GM21390 (cell line): ENCODE results near the gene HES4.
"Not testable (repeated sequence)": the region's sequence is repeated elsewhere in the genome, so short reads cannot be mapped to it uniquely, and the experiment has no call there.

Source experiments
- ATAC-seq: cut with Tn5 transposase; IDR thresholded peaks from one replicate; pipeline ENCODE4 v1.9.1; 2021; ENCODE audit not compliant: unreplicated experiment

Gene HES4

DNA sequence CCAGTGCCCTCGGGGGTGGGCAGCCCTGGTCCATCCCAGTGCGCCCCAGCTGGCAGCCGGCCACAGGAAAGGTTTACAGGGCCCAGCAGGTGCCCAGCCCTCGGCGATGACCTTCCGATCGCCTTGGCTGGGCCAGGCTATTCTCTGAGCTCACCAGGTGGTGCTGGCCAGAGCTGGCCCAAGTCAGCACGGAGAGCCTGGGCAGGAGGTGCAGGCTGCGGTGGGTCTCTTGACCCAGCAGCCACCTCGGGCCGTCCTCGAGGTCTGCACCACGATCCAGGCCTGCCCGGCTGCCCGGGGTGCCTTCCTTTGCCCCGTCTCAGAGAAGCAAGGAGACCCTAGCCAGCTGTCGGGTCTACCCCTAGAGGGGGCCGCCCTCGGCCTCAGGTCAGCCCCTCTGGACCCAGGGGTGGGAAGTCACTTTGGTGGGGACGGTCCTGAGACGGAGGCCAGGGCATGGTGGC is 18.4 kb downstream of the HES4 start:
- ATAC-seq = no peak

DNA sequence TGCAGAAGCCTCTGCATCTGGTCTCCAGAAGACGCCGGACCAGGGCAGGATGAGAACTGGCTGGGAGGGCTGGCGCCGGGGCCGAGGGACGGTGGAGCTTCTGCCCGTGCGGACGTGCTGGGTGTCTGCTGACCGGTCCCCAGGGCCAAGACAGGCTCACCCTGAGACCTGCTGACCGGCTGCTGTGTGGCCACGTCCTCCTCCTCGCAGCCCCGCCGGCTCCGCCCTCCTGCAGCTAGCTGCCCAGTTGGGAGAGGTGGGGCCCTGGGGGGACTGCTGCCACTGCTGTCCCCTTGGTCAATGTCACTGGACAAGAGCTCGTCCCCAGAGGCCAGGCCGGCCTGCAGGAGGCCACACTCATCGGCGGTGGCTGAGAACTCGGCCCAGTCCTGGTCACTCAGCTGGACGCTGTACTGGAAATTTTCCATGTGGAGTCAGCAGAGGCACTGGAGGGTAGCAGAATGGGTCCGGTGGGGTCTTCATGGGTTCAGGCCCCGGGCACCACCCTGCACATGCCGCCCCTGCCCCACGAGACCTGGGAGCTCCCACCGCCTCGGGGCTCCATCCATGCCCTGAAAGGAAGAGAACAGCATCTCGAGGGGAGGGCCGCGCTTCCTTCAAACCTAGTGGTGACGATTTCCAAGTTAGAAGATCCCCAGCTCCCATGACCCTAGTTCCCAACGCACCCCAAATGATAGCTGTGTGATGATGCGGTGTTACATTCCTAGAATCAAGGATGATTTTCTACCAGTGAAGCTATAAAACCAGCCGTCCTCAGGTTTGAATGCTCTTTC is 19.1 kb downstream of the HES4 start:
- no peak for ATAC-seq

DNA sequence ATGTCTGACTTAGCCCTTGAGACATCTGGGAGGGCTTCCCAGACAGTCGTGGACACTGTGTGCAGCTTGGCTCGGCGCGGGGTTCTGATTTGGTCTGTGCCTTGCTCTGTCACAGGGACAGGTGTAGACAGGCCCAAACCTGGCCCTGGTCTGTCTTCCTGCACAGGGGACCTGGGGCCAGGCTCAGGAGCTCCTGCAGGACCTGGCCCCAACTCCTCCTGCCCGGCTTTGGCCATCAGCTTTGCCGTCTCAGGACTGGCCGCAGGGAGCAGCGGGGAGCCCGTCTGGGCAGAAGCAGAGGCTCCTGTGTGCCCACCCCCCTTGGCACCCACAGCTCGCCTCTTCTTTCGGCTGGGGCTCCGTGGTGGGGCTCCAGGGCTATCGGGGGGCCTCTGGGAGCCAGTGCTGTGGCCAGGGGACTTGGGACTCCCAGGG is 19.7 kb downstream of the HES4 start:
- no peak for ATAC-seq

DNA sequence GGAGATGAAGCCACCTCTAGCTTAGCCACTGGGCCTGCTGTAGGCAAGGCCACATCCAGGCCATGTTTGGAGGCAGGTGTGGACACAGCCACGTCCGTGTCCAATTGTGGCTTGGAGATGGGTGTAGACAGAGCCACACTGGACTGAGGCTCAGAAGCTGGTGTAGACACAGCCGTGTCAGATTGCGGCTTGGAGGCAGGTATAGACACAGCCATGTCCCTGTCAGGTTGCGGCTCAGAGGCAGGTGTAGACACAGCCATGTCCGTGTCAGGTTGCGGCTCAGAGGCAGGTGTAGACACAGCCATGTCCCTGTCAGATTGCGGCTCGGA is 20.2 kb downstream of the HES4 start:
- ATAC-seq = no peak

DNA sequence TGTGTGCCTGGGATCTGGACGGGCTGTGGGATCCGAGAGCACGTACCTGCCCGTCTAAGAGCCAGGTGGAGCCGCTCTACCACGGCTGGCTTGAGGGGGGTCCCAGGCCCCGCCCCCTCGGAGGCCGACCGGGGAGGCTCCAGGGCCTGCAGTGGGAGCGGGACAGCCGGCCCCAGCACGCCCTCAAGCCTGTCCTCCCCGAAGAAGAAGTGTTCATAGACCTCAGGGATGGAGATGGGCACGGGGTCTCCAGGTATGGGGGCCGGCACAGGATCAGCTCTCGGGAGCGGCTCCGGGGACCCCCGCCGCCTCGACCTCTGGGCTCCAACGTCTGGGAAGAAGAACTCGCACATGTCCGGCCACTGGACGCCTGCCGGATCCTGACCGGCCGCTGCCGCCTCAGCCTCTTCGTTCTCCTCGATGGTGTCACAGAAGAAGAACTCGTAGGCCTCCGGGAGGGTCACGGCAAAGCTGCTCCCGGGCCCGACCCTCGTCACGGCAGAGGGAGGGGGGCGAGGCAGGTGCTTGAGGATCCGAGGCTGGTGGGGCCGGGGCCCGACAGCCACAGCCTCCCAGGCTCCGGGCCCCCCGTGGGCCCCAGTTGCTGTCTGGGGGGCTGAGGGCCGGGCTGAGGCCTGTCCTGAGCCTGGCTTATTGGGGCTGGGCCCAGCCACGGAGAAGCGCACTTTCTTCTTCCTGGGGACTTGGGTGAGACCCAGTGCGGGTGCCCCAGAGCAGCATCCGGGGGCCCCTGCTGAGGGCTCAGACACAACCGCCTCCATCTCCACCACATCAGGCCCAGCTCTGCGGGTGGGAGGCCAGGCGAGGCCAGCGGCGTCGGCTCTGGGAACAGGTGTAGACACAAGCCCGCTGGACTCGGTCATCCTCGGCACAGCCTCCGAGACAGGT is 20.8 kb downstream of the HES4 start:
- ATAC-seq = no peak

DNA sequence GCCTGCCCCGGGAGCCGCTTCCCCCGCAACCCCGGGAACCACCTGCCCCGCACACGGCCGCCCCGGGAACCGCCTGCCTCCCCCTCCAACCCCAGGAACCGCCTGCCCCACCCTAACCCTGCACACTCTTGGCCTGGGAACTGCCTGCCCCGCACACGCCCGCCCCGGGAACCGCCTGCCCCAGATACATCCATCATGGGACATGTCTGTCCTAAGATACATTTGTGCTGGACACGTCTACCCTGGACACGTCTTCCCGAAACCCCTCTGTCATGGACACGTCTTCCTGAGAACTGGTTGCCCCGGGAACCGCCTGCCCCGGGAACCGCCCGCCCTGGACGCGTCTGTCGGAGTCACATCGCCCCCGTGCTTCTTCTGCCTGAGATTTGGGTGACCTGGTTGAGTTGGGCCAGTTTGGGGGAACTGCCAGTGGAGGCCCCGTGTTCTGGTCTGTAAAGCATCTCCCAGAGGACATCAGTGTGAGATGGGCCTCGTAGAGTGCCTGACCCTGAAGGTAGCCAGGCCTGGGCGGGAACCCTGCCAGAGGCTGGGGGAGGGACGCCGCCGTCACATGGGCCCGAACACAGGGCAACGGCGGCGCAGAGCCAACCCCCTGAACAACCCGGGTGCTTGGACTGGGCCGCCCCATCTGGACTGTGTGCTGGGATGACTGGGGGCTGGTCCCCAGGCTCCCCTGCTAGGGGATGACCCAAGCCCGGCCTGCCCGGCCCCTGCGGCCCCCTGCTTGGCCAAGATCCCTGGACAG is 21.6 kb downstream of the HES4 start:
- no peak for ATAC-seq

DNA sequence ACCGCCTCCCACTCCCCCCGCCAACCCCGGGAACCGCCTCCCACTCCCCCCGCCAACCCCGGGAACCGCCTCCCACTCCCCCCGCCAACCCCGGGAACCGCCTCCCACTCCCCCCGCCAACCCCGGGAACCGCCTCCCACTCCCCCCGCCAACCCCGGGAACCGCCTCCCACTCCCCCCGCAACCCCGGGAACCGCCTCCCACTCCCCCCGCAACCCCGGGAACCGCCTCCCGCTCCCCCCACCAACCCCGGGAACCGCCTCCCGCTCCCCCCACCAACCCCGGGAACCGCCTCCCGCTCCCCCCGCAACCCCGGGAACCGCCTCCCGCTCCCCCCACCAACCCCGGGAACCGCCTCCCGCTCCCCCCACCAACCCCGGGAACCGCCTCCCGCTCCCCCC is 23.1 kb downstream of the HES4 start:
- ATAC-seq = not testable (repeated sequence)

DNA sequence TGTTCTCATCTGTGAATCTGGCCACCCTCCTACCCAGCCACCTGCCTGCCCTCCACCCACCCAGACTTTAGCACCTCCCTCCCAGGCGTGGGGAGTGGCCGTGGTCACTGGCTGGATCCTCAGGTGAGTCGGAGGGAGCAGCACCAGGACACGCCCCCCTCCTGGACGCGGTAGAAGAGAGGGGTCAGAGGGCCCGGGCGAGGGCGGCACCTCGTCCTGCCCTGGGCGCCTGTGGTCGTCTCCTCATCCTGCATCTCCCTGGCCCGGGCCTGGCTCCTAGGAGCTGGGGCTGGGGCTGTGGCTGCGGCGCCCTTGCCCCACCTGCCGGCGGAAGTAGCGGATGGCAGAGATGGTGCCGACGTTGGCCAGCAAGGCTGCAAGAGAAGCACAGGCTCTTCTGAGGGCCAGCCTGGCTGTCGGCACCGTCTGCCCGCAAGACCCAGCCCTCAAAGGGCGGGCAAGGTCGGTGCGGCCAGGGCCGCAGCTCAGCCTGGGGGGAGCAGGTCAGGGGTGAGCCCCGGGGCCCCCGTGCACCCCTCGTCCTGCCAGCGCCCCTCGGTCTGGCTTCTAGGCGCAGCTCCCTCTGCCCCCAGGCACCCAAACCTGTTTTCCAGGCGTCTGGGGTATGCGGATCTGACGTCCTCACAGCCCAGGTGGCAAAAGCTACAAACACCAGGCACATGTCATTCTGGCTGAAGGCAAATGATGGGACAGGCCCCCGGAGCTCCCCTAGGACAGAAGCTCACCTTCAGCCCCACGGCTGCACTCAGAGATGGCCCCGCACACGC is 23.8 kb downstream of the HES4 start:
- ATAC-seq = no peak

DNA sequence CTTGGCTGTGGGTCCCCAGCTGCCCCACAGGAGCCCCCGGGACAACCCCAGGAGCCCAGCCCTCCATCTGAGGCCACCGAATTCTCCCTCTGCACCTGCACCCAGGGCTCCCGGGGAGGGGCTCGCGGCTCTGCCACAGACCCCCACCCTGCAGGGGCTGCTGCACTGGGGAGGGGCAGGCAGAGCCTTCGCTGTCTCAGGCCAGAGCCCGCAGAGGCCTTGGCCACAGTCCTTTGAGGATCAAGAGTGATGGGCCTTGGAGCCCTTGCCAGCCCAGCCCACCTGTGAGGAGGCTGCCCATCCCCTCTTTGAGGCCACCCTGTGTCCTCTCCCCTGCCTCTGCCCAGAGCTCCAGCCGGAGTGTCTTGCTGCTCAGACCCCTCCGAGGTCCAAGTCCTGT is 24.5 kb downstream of the HES4 start:
- ATAC-seq = no peak

DNA sequence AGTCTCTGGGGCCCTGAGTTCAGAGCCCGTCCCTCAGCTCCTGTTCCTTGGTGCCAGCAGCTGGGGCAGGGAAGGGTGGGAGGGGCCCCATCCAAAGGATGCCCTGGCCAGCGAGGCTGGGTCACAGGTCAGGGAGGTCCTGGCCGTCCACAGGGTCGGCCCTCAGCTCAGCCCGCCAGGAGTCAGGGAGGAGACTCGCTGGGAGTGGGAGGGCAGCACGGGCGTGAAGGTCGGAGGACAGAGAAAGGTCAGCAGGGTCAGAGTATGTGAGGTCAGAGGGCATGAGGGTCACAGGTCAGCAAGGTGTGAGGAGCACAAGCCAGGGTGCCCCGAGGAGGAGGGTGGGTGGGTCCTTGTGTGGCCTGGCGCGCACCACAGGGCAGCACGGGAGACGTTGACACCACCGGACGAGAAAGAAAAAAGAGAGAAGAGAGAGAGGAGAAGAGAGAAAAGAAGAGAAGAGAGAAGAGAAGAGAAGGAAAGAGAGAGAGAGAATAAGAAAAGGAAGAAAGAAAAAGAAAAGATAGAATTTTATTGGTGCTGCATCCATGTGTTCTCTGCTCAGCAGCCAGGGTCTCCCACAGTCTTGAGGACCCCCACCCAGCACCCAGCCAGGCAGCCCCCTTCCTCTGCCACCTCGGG is 25.1 kb downstream of the HES4 start:
- ATAC-seq = no peak

DNA sequence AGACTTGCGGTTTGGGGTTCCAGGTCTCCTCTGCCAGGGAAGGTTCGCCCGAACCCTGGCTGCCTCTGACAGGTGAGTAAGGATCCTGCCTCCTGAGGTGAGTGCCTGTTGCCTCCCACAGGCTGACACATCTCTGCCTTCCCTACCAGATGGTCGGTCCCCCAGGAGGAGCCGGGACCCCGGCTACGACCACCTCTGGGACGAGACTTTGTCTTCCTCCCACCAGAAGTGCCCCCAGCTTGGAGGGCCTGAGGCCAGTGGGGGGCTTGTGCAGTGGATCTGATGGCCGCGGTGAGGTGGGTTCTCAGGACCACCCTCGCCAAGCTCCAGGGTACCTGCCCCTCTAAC is 25.6 kb downstream of the HES4 start:
- ATAC-seq = no peak

DNA sequence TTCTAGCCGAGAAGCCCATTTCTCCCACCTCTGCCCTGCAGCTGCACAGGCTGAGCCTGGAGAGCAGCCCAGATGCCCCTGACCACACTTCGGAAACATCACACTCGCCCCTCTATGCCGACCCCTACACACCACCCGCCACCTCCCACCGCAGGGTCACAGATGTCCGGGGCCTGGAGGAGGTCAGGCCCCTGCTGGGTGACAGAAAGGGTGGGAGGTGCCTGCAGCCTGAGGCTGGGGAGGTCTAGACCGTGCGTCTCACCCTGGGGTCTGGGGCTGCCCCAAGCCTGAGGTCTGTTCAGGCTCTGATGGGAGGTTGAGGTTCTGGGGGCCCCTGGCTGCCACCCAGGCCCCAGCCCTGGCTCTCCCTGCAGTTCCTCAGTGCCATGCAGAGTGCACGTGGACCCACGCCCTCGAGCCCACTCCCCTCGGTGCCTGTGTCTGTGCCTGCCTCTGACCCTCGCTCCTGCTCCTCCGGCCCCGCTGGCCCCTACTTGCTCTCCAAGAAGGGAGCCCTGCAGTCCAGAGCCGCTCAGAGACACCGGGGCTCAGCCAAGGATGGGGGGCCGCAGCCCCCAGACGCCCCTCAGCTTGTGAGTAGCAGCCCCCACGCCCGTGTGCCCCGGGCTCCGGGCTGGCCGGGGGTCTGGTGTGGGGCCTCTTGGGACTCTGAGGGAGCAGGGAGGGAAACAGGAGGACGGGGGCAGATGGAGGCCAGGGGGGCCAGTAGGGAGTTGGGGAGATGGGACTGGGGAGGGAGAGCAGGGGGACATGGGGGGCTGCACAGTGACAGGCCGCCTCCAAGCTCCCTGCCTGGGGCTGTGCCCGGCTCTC is 26.2 kb downstream of the HES4 start:
- no peak for ATAC-seq

DNA sequence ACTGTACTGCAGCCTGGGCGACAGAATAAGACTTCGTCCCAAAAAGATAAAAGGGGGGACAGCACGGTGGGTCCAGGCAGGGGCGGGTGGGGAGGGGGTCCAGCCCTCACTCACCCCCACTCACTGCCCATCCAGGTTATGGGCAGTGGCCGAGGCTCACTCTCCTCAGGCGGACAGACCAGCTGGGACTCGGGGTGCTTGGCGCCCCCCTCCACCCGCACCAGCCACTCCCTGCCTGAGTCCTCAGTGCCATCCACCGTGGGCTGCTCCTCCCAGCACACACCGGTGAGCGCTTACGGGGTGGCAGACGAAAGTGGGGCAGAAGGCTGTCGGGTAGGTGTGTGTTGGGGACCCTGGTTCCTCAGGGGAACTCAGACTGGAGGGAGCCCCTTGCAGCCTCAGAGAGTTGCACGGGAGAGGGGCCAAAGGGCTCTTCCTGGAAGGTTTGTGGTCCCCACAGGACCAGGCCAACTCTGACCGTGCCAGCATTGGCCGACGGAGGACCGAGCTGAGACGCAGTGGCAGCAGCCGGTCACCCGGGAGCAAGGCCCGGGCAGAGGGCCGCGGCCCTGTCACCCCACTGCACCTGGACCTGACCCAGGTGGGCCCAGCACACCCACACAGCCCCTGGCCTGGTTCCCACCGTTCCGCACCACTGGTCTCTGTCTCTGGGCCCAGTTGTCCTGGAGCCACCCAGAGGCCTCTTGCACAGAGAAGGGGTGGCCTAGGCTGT is 27.0 kb downstream of the HES4 start:
- ATAC-seq = no peak

DNA sequence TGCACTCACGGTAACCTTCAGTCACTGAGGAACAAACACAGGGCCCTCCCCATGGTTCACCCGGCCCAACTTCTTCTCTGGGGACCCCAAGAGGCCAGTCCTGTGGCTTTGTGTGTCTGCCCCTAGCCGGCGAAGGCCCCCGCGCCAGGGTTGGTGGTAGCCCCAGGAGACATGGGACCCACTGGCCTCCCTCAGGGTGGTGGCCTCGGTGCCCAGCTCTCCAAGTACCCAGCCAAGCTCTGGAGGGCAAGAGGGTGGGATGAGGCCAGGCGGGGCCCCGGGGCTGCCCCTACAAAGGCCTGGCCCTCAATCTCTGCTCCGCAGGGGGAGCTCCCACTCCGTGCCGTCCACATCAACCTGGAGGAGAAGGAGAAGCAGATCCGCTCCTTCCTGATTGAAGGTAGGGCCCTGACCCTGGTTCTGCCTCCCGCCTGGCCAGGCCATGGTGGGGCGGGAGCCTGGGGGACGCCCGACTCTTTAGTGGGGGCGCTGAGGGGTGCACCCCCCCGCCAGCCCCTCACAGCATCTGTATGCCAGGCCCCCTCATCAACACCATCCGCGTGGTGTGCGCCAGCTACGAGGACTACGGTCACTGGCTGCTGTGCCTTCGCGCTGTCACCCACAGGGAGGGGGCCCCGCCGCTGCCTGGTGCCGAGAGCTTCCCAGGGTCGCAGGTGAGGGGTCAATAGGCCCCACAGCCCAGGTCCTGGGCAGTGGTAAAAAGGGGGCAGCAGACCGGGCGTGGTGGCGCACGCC is 28.0 kb downstream of the HES4 start:
- no peak for ATAC-seq

DNA sequence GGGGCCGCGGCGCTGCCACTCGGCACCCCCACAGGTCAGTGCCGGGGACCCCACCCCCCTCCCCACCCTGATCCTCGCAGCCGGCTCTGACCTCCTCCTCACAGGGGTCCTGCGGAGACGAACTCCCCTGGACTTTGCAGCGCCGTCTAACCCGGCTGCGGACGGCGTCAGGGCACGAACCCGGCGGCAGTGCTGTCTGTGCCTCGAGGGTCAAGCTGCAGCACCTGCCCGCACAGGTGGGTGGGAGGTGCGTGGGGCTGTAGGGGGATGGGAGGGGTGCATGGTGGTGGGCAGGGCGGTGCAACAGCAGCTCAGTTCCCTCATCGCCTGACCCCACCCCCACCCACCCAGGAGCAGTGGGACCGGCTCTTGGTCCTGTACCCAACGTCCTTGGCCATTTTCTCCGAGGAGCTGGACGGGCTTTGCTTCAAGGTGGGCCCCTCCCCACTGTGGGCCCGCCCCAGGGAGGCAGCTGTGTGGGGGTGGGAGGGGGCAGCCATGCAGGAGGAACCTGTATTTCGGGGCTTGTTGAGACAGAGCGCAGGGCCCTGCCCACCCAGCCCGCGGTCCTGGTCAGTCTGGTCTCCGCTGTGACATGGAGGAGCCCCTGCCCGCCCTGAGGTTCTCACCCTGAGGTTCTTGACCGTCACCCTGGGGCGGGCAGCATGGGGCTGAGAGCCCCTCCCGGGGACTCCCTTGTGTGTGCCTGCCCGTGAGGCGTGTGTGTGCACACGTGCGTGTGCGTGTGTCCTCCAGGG is 28.7 kb downstream of the HES4 start:
- no peak for ATAC-seq

DNA sequence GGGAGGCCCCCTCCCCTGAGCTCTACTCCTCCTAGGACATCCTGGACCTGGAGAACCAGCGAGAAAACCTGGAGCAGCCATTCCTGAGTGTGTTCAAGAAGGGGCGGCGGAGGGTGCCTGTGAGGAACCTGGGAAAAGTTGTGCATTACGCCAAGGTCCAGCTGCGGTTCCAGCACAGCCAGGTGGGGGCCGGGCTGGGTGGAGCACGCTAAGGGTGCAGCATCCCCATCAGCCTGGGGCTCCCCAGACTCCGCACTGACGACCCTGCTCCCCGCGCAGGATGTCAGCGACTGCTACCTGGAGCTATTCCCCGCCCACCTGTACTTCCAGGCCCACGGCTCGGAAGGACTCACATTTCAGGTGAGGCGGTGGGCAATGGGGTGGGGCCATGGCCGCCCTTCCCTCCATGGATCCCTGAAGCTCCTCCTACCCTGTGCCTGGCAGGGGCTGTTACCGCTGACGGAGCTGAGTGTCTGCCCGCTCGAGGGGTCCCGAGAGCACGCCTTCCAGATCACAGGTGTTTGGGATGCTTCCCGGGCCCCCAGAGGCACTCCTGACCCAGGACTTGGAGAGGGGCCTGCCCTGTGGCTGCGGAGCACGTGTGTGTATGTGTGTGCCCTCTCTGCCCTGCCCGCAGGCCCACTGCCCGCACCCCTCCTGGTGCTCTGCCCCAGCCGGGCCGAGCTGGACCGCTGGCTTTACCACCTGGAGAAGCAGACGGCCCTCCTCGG is 29.5 kb downstream of the HES4 start:
- no peak for ATAC-seq
